ENCODE data around the gene ZNF597.
A peak's percentile ranks its signal among the peaks of the same experiment; 100 is the strongest.

Gene ZNF597

GRCh38 chr16:3454631-3455147, 11.4 kb upstream of the ZNF597 start:
- no peak for DNase-seq (ENCODE audit: low spot score)

GRCh38 chr16:3454093-3454492, 10.8 kb upstream of the ZNF597 start:
- DNase-seq (ENCODE audit: low spot score): no peak

DNA sequence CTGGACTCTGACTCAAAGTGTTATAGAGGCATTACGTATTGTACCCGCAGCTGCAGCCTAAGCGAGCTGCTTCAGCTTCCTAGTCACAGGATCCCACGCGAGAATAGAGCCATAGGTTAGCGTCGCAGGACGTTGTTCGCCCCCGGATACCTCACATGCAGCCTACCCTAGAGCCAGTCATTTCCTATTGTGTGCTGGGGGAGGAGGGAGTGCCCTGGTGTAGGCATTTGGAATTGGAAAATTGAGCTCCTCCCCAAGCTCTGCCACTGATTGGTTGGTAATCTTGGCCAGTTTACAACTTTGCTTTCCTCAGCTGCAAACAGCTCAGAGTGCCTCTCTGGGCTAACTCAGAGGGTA, 706 bp upstream of the ZNF597 start:
- DNase-seq (ENCODE audit: low spot score): no peak

- DNase-seq (ENCODE audit: low spot score): no peak
Observed at GRCh38 chr16:3439637-3440036, 3.7 kb downstream of the ZNF597 start.

DNA sequence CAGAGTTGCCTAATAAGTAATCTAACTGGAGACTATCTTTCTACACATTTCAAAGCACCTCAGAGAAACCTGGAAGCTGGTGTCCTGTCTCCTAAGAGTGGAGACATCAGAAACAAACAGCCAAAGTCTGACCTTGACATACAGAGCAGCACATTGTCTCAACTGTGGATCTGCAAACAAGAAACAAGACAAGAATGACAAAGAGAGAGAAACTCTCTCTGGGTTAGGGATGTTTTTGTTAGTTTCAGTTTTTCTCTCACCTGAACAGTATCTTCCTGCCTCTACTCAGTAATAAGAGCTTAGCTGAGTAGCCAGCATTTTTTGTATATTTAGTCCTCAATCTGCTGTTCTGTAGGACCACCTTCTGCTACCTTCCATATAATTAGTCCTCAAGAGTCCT, 8.9 kb downstream of the ZNF597 start:
- no peak for DNase-seq (ENCODE audit: low spot score)

DNA sequence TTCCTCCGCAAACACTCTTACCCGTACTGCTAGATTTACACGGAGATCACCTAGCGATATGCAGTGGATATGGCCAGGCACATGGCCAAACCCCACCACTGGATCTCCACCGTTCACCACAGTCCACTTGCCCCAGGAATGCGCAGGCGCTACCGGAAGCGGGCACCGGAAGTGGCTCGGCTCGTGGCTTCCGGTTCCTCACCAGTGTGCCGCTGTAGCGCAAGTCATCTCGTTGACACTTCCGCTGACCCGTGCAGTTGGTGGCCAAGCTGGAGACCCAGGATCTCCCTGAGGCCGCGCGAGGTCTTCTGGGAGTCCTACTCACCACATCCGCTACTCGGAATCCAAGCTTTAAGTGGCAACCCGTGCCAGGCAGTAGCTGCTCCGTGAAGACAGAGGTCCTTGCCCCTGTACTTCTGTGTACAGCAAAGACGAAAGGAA, 11.5 kb downstream of the ZNF597 start:
- no peak for DNase-seq (ENCODE audit: low spot score)

GRCh38 chr16:3413730-3414379, 29.4 kb downstream of the ZNF597 start:
- DNase-seq (ENCODE audit: low spot score): no peak

GRCh38 chr16:3408561-3409197, 34.6 kb downstream of the ZNF597 start:
- DNase-seq (ENCODE audit: low spot score): no peak

GRCh38 chr16:3401719-3402397, 41.4 kb downstream of the ZNF597 start:
- peak; percentile 17 for DNase-seq (ENCODE audit: low spot score)

GRCh38 chr16:3400779-3401688, 42.3 kb downstream of the ZNF597 start, which contains the start of the genes ZNF174 and ZSCAN32:
Gene ZNF174 (plus strand): TSS chr16:3401215. CDS start chr16:3402005, 790 bp downstream.
Gene ZSCAN32 (minus strand): TSS chr16:3401004. CDS start chr16:3397557, 3,447 bp downstream.
- peak; percentile 95 for DNase-seq (ENCODE audit: low spot score)

GRCh38 chr16:3400446-3400778, 42.9 kb downstream of the ZNF597 start:
- DNase-seq (ENCODE audit: low spot score): no peak

GRCh38 chr16:3389663-3390338, 53.5 kb downstream of the ZNF597 start:
- DNase-seq (ENCODE audit: low spot score): no peak

GRCh38 chr16:3388325-3388724, 55.0 kb downstream of the ZNF597 start:
- DNase-seq (ENCODE audit: low spot score): no peak

DNA sequence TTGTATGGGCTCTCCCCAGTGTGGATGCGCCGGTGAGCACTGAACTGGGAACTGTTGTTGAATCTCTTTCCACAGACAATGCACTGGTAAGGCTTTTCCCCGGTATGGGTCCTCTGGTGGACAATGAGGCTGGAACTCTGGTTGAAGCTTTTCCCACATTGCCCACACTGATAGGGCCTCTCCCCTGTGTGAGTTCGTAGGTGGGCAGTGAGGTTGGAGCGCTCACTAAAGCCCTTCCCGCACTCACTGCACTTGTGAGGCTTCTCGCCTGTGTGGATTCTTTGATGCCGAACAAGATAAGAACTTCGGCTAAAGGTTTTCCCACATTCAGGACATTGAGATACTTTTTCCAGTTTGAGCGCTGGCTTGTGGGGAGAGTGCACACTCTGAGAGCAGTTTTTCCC, 60.3 kb downstream of the ZNF597 start:
- no peak for DNase-seq (ENCODE audit: low spot score)

All from HuH-7.5 (cell line).